AG10803 (cell line): ENCODE results near the gene TMPRSS2.

ENCODE experiments used
- DNase-seq: peaks from one replicate; pipeline ENCODE4 v3.0.0; 2010; ENCODE audit warnings: low read depth
- H3K4me3 ChIP-seq: 2 replicates; pipeline ENCODE4 v1.5.1; 2011; ENCODE audit warnings: mild to moderate bottlenecking, low read length, control low read depth
- TF ChIP-seq, protein P1 (sequence below): conservative IDR thresholded peaks from 2 replicates; pipeline ENCODE4 v1.5.1; 2011; ENCODE audit warnings: mild to moderate bottlenecking, low read length, control low read depth, inconsistent platforms

Gene TMPRSS2

DNA sequence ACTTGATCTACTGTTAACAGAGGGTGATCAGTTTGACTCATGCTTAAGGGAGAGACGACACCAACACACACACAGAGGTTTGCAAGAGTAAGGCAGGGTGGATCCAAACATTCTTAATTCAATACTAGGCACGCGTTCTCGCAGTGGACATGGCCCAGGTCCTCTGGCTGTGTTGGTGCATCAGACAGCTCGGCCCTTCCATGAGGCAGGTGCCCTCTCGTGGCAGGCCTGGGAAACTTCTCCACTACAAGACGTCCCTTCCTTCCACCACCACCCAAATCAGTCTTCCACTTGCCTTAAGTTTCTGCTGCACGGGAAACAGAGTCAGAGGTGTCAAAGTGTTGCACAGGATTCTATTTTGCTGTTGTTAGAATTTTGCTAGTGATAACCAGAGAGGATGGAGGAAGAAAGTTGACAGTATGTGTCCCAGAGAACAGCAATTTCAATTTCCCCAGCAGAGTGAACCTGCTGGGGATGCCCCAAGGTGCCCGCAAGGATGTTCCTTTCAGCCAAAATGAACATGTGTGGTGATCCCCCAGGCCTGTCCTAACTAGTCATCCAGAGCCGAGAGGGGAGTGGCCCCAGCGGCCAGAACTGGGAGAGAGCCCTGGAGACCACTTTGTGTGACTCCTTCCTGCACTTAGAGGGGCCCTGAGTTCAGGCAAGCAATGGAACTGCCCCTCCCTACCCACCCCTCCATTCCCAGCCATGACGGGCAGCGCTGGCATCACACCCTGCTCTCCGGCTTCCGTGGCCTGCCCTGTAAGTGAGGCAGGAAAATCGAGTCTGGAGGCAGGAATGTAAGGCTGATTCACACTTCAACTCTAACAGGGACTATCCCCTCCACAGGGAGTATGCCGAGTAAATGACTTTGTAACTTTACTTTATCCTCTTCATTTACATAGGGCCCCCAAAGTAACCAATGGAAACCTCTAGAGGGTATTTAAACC lies 47.1 kb downstream of the TMPRSS2 start:
- no peak overlapping the region for H3K4me3 ChIP-seq
- TF ChIP-seq, protein P1, sequence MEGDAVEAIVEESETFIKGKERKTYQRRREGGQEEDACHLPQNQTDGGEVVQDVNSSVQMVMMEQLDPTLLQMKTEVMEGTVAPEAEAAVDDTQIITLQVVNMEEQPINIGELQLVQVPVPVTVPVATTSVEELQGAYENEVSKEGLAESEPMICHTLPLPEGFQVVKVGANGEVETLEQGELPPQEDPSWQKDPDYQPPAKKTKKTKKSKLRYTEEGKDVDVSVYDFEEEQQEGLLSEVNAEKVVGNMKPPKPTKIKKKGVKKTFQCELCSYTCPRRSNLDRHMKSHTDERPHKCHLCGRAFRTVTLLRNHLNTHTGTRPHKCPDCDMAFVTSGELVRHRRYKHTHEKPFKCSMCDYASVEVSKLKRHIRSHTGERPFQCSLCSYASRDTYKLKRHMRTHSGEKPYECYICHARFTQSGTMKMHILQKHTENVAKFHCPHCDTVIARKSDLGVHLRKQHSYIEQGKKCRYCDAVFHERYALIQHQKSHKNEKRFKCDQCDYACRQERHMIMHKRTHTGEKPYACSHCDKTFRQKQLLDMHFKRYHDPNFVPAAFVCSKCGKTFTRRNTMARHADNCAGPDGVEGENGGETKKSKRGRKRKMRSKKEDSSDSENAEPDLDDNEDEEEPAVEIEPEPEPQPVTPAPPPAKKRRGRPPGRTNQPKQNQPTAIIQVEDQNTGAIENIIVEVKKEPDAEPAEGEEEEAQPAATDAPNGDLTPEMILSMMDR: peak; percentile 95
- DNase-seq: peak; percentile 80

GRCh38 chr21:41459884-41460534 lies 47.9 kb downstream of the TMPRSS2 start:
- no peak overlapping the region for H3K4me3 ChIP-seq
- TF ChIP-seq, protein P1: no peak
- DNase-seq: no peak

DNA sequence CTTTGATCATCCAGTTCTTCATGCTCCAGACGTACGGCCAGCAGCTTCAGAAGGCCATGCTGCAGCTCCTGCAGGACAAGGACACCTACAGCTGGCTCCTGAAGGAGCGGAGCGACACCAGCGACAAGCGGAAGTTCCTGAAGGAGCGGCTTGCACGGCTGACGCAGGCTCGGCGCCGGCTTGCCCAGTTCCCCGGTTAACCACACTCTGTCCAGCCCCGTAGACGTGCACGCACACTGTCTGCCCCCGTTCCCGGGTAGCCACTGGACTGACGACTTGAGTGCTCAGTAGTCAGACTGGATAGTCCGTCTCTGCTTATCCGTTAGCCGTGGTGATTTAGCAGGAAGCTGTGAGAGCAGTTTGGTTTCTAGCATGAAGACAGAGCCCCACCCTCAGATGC lies 49.4 kb downstream of the TMPRSS2 start:
- no peak for DNase-seq
- H3K4me3 ChIP-seq: no peak overlapping the region
- TF ChIP-seq, protein P1: no peak

GRCh38 chr21:41458121-41458520 lies 49.8 kb downstream of the TMPRSS2 start:
- TF ChIP-seq, protein P1: no peak
- H3K4me3 ChIP-seq: no peak overlapping the region
- no peak for DNase-seq

- no peak overlapping the region for H3K4me3 ChIP-seq
- TF ChIP-seq, protein P1: no peak
- DNase-seq: no peak
Measured at GRCh38 chr21:41453761-41454160, 54.2 kb downstream of the TMPRSS2 start.

GRCh38 chr21:41453198-41453597 lies 54.8 kb downstream of the TMPRSS2 start:
- TF ChIP-seq, protein P1: no peak
- H3K4me3 ChIP-seq: no peak overlapping the region
- DNase-seq: no peak
